HG03108 (cell line): ENCODE results near the gene CACNA1C.

Experiments used
- ATAC-seq: cut with Tn5 transposase; IDR thresholded peaks from one replicate; pipeline ENCODE4 v1.9.1; 2021; ENCODE audit warnings: moderate library complexity; ENCODE audit not compliant: unreplicated experiment

The CACNA1C gene

DNA sequence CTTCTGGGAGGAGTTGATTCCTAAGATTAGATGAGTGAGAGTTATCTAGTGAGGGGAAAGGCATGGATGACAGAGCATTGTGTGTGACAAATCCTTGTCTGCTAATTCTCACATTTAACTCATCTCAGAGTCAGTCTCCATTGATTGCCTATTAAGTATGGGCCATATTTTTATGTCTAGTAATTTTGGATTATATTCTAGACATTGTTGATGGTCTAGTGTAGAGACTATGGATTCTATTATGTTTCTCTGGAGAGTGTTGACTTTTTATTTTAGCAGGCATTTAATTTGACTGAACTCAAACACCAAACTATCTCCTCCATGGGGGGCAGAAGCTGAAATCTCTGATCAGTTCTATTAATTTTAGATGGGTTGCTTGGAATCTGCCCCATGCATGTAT lies 114.4 kb downstream of the CACNA1C start:
- no peak for ATAC-seq

DNA sequence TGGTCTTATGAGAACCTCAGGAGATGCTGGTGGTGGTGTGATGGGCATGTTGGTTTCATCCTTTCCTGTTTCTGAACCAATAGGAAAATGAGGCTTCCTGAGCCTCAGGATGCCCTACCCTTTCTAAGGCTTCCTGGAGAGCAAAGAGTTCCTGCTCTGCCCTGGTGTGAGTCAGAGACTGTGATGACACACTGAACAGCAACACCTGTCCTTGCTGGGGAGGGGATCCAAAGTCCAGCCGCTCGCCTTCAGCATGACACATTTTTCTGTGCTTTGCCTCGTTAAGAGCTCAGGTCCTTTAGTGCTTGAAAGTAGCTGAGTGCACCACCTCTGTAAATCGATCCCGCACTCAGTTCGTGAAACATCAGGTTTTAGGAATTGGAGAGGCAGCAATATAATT lies 116.0 kb downstream of the CACNA1C start:
- ATAC-seq, result no peak

DNA sequence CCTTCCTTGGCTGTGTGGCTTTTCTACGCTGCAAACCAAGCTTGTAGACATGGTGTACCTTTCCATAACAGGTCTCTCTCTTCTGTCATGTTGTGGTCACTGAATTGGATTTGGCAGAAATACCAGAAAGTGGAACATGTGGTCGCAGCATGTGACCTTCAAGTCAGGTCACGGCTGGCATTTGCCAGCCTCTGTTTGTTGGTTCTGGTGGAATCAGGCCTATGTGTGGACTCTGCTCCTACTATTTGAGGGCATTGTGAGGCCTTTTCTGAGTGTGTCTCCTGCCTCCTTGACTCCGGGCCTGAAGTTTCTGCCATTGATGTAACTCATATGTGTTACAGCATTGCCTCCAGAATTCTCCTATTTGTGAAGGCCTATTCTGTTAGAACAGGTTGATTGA lies 116.7 kb downstream of the CACNA1C start:
- ATAC-seq, result no peak

DNA sequence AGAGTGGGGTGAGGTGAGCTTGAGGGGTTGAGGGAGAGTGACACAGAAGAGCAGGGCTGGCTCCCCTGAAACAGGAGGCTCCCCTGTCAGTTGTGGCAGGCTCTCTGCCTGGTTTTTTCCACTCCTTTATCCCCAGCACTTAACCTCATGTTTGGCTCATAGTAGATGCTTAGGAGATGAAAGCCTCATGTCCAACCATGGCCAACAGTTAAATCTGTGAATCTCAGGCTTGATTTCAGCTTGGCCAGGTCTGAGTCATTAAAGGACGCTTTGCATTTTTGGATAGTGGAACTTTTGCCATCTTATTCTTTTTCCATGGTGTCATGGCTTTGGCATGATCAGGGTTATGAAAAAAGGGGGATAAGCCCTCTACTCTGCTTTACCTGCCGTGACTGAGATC lies 117.2 kb downstream of the CACNA1C start:
- ATAC-seq, result no peak

DNA sequence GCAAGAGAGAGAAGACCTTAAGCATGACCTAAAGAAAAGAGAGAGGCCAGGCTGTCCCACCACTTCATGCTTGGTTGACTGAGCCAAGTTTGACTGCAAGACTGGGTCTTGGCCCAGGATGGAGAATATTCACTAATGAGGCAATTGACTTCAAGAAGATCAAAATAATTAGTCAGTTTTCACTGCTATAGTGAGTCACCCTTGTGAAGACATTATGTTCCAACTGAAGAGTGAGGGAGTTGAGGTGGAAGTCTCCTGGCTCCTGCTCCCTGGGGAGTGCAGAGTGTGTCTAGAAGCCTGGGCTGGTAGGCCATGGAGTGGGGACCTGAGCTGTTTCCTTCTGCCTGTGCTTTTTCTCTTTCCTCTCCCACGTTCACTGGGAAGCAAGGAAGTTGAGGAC lies 117.6 kb downstream of the CACNA1C start:
- no peak for ATAC-seq

DNA sequence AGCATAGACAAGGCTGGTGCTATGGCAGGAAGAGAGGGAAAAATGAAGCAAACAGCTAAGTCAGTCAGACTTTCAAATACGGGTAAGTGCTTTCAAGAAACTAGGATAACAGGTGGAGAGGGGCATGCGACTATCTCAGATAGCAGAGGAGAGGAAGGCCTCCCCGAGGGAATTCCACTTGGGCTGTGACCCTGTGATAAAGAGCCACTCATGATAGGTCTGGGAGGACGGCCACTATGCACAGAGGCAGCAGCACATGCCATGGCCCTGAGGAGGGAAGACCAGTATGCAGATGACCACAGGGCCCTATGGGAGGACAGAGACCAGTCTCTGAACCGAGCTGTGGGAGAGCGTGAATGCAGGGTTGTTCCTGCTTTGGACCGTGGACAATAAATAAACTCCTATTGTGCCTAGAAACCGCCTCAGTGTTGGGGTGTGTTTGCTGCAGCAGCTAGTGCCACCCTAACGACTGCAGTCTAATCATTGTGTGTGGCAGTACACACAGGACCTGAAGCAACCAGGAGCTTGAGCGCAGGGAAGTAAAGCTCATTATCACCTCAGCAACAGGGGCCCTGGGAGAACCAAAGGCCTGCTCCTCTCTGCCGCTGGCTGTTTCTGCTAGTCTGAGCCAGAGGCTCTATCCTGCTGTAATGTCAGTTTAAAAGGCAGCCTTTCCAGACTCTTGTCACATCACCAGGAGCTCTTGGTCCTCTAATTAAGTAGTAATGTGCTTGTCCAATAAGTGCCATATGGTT lies 119.1 kb downstream of the CACNA1C start:
- no peak for ATAC-seq

DNA sequence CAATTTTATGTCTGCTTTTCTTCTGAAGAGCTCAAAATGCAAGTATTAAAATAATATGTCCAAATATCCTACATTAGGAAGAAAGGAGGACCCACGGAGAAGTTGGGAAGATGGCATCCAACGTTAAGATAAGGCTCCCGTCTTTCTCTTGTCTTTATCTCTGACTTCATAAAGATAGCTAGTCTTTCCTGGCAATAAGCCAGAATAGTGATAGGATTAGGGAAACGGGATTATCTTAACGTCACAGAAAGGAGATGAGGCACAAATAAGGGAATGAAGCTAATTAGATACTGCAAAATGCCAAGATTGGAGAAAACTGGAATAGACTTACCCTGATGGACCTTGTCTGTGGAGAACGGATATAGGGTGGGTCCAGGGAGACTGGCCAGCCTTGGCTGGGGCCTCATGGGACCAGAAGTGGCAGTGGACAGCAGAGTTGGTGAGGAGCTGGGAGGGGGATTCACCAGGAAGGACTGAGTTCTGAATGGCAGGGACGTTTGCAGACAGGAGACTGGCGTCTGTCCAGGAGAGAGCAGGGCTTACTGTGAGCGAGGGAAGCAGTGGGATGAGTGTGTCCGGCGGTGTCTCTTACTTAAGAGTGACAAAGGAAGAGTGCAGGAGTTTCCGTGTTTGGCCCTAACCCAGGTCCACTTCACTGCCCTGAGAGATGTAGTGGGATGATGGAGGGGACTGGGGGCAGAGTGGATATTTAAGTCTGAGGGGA lies 119.9 kb downstream of the CACNA1C start:
- no peak for ATAC-seq

DNA sequence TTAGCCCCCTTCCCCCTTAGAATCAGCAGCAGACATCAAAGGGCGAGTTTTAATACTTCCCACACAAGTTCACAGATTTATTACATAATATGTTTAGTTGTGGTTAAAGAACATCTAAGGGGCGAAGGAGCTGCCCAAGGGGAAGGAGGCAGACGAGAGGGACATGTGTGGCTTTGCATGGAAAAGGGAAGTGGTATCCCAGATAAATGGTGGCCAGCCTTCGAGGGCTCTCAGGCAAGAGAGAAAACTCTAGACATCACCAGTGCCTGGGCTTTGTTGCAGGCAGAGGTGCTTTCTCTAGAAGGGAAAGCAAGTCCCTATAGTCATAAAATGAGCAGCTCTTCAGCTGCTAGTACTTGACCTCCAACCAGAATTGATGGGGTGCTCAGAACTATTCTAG lies 121.2 kb downstream of the CACNA1C start:
- ATAC-seq, result no peak

DNA sequence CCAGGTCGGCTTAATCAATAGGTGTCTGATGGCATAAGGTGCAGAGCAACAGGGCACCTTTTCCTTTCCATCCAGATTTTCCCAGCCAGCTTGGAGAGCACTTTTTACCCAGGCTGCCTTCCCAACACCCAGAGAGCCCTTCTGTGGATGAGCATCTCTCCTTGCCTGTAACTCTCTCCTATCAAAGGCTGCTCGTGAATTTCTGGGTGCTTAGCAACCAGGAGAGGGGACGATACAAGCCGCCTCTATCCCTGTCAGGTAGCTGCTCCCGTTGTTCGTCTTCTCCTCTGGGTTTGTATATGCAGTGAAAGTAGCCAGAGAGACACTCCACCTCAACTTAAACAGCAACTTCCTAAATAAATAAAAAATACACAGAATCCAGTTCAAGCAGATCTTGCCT lies 124.2 kb downstream of the CACNA1C start:
- no peak for ATAC-seq

DNA sequence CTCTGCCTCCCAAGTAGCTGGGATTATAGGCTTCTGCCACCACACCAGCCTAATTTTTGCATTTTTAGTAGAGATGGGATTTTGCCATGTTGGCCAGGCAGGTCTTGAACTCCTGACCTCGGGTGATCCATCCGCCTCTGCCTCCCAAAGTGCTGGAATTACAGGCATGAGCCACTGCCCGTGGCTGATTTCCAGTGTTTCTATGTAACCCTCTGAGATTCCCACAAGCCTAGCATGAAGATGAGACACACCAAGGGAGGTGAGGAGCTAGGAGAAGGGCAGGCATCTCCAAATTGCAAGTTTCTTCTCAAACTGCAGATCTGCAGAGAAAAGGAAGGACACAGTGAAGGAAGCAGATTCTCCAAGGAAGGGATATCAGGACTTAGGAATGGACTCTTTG lies 125.0 kb downstream of the CACNA1C start:
- no peak for ATAC-seq

DNA sequence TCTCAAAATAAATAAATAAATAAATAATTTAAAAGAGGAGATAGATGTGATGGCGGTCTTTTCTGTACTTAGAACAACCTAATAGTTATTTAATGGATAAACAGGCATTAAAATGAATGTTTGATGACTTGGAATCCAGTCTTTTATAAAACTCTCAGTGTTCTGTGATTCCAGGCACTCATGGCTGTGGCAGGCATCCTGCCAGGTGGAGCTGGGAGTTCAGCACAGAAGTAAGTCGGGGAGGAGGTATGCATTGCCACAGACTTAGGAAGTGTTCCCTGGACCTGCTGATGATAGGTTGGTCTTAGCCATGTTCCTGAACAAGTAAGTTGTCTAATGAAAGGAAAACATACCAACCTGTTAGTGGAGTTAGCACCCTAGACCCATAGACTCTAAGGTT lies 126.3 kb downstream of the CACNA1C start:
- no peak for ATAC-seq

DNA sequence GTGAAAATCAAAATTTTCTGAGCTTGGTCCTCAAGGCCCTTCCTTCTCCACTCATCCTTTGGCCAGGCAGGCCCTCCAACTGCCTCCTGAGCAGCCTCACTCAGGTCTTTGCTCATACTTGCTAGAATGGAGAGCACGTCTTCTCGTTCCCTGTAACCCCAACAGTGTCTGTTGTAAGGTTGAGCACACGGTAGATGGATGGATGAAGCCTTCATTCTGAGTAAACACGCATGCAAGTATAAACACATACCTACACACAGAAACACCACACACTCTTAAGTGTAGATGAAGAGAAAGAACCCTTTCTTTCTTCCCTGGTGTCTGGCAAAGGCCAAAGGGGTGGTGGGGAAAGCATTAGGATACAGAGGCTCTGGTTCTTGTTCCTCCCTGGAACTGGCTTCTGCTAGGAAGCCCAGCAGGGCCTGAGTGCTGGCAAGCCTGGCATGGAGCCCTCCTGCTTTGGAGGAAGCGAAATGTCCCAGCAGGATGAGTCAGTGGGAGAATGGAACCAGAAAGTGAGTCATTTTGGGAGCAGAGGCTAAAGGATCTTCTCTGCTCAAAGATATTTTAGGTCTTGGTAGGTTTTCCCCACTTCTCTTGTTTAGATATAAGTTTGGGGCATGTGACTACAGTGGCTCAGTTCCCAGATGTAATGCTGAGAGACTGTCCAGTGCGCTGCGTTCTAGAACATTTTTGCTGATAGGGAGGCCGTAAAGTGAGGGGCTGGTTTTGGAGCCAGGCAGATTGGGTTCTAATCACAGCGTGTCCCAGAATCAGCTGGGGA lies 127.4 kb downstream of the CACNA1C start:
- ATAC-seq, result no peak

DNA sequence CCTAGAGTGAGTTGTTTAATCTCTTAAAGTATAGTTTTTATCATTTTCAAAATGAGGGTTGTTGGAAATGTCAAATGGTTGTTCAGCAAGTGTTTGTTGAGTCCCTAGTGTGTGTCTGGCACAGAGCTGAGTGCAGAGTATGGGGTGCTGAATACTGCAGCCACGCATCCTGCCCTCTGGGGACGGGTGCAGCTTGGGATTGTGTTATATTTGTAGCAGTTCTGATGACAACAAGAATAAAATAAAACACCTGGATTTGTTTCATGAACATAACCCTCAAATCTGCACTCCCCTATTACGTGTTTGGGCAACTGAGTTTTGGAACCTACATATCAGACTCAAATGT lies 127.9 kb downstream of the CACNA1C start:
- no peak for ATAC-seq

DNA sequence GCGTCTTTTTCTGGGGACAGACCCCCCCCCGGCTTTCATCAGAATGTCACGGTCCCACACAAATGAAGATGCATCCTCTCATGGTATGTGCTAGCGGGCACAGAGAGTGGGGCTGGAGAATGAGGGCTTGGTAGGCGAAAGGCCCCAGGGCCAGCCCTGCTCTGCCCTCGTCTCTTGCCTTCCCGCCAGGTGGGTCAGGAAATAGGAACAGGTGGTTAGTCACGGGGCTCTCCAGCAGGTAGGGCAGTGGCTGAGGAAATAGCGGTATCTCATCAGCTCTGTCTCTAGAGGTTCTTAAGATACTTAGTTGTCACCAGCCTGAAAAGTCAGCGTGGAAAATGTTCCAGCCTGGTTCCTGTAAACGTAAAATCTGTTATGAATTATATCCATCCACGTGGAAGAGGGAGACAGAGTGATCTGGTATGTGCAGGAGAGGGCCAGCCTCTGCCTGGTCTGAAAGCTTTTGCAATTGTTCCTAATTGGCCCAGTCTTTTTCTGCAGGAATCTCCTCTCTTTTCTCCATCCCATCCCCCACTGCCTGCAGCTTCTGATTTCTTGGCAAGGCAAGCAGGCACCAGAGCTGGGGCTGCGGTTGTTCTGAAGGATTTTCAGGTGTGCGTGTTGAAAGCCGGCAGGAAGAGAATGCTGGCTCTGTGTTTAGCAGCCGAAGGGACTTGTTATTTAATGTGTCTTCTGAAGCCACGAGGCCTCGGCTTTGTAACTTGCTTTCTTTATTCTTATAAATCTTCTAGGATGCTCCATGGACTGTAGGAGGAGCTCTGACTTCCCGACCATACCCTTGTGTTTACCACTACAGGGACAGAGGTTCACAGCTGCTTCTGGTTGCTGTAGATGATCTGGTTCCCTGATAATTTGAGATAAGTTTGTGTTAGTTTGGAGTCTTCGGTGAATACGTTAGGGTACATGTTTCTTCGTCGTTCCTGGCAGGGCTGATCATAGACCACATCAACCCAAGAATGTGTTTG lies 131.1 kb downstream of the CACNA1C start:
- no peak for ATAC-seq

DNA sequence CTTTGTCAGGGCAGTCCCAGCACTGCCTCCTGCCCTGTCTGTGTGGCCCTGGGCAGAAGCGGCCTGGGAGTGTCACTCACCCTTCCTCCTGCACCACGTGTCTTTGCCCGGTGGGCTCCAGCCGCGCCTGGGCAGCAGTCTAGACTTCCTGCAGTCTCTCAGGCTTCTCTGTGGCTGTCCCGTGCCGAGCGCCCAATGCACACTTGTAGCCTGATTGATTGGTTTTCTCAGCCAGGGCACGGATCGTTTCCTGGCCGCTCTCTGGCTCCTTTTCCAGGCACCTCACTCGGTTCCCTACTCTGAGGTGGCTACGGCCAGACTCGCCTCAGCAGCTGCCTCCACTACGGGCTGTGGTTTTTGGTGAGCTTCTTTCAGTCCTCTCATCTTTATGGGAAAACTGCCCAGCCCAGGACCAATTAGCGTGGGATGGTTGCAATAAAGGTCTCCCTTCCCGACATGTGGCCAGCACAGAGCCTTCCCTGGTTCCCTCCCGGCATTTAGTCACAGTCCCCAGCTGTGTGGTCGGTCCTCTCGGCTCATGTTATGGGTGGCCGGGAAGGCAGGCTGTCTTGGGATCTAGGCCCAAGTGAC lies 133.1 kb downstream of the CACNA1C start:
- no peak for ATAC-seq

DNA sequence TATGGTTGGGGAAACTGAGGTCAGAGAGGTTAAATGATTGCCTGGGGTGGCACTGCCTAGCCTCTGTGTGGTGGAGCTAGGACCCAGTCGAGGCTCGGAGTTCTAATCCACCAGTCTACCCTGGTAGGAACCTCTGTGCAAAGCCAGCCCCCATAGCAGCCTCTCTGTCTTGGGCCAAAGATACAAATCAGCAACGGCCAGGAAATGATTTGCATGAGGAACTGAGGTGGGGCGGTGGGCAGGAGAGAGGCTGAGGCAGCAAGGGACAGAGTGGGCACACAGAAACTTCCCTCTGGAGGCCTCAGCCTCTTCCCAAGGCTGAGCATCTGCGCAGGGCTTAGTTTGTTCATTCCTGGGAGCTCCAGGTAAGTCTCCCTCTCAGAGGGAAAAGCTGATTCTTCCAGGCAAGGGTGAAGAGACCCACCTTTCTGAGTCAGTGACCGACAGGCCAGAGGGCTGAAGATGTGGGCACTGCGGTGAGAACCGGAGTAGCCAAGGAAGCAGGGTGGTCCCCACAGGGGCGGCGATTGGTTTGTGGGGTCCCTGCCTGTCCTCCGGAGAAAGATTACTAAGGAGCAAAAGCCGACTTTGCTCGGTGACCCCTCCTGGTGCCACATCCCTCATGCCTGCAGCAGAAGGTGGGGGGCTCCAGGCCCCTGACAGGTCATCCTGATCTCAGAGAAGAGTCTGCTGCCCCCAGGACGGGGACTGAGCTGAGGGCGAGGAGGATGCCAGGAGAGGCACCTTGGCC lies 134.6 kb downstream of the CACNA1C start:
- ATAC-seq, result no peak

DNA sequence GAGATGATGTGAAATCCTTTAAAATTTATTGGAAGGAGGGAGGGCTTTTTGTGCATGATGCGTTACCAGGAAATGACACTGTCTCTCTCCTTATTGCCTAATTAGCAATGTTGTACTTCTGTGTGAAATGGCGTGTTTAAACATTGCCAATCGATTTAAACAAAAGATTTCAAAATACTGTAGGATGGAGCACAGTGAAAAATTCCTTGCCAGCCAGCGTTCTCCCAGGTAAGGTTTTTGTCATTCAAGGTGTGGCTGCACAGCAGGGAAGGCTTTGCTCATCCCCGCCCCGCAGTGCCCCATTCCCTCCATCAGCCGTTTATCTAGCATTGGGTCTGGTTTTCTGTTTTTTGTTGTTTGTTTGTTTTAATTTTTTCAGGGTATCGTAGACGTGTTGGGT lies 137.3 kb downstream of the CACNA1C start:
- ATAC-seq, result no peak

DNA sequence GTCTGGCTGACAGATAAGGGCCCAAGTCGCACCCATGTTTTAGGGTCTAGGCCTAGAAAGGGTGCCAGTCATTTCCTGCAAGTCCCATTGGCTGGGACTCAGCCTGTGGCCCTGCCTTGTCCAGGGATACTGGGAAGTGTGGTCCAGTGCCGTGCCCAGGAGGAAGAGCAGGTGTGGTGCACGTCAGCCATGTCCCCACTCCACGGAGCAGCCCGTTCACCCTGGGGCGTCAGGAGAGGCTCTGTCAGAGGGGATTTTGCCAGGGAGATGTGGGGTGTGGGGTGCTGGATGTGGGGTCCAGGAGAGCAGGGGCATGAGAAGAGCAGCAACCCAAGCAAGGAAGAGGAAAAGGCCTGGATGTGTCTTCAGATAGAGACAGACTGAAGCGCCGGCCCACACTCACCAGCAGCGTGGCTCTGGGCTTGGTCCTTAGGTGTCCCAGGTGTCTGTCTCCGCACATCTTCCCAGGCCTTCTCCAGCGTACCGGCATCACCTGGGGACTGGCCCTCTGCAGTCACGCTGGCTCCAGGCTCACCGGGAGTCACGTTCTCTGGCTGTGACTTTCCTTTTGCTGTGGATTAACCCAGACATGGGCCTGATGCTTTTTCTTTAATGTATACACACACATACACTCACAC lies 138.2 kb downstream of the CACNA1C start:
- no peak for ATAC-seq

DNA sequence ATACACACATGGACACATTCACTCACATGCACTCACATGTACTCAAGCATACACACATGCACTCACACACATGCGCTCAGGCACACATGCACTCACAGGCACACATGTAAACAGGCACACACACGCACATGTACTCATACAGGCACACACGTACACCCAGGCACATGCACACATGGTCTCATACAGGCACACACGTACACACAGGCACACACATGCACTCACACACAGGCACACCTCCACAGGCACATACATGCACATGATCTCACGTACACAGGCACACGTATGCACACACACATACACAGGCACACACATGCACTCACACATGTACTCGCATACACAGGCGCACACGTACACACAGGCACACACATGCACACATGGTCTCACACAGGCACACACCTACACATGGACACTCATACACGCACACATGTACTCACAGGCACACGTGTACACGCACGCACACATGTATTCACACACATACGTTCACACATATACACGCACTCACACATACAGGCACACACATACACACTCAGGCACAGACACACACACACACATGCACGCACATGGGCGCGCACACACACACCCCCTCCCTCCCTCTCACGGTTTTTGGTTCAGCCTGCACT lies 138.9 kb downstream of the CACNA1C start:
- no peak for ATAC-seq
